Sigmoid colon (tissue), 7 donors: ENCODE measurements around the gene SDCCAG8. TPM values are rescaled to one million over a fixed set of nuclear protein-coding genes. Genes with fewer than 3 reads are reported as not detected.

Experiments
- DNase-seq: peaks from one replicate; pipeline ENCODE4 v3.0.0-alpha.2; 2019
- H3K27ac ChIP-seq, 4 donors: fragments of 200-600 bp; sonication (generic); one replicate each; pipeline ENCODE4 v1.5.1; 2016 to 2019; ENCODE audit warnings: mild to moderate bottlenecking in 1 of 4
- H3K27me3 ChIP-seq, 3 donors: fragments of 200-600 bp; sonication (generic); one replicate each; pipeline ENCODE4 v1.5.1; 2019; ENCODE audit warnings: mild to moderate bottlenecking in 1 of 3
- H3K36me3 ChIP-seq, 4 donors: fragments of 200-600 bp; sonication (generic); one replicate each; pipeline ENCODE4 v1.5.1; 2016 to 2019
- H3K4me1 ChIP-seq, 4 donors: fragments of 200-600 bp; sonication (generic); one replicate each; pipeline ENCODE4 v1.5.1; 2017 to 2019
- H3K4me3 ChIP-seq, 4 donors: fragments of 200-600 bp; sonication (generic); one replicate each; pipeline ENCODE4 v1.5.1; 2017 to 2019; ENCODE audit warnings: mild to moderate bottlenecking in 2 of 4, moderate library complexity in 1 of 4
- H3K9me3 ChIP-seq, 4 donors: fragments of 200-600 bp in 3 of 4; sonication (generic) in 3 of 4; one replicate each; pipeline versions ENCODE4 v1.5.1 to v1.6.1; 2013 to 2019
- EP300 ChIP-seq, 4 donors: sonication (generic); formaldehyde crosslinking; IDR thresholded peaks; one replicate each; pipeline ENCODE4 v1.6.1; 2017; ENCODE audit warnings: antibody characterized with exemption in 4 of 4
- POLR2A ChIP-seq, 2 donors: fragments of 450-650 bp; IDR thresholded peaks; one replicate each; pipeline ENCODE4 v1.6.1; 2016; ENCODE audit warnings: antibody characterized with exemption in 2 of 2, mild to moderate bottlenecking in 2 of 2, moderate library complexity in 2 of 2
- POLR2AphosphoS5 ChIP-seq, 4 donors: sonication (generic); formaldehyde crosslinking; IDR thresholded peaks; one replicate each; pipeline ENCODE4 v1.6.1; 2017; ENCODE audit warnings: antibody characterized with exemption in 4 of 4
- WGBS, 2 donors: extraction: QIAGEN DNeasy Blood & Tissue Kit; methylation state at CpG; one replicate each; pipeline ENCODE4 v1.1.7; 2013; 5-methylcytosine and 5-hydroxymethylcytosine counted together
- intact Hi-C: fragments of 100-400 bp; cut with DNase I; formaldehyde crosslinking; loops from one replicate; pipeline ENCODE4 v1.15.1; 2023
- polyA plus RNA-seq, 3 donors: library from polyadenylated mRNA; stranded (reverse); fragments of 200-250 nt; gene quantifications; one replicate each; pipeline ENCODE4 v1.2.3, GENCODE V29; 2013
- total RNA-seq, 4 donors: library from RNA; depleted of rRNA; stranded (reverse); fragments of >200 nt; gene quantifications; one replicate each; pipeline ENCODE4 v1.1.0, GENCODE V29; 2016
- TF ChIP-seq, protein P1 (sequence below), 4 experiments: fragments of 450-650 bp in 3 of 4; fragments of 200-600 bp in 1 of 4; IDR thresholded peaks; one replicate each; pipeline ENCODE4 v1.5.1; 2016 to 2019; ENCODE audit warnings: antibody characterized with exemption in 4 of 4, mild to moderate bottlenecking in 3 of 4, moderate library complexity in 2 of 4
- donor health status: healthy with polysubstance abuse.
- donor health status: Bipolar disorder and iron deficiency.
- donor health status: healthy.

The SDCCAG8 gene
- total and polyA plus RNA-seq, 7 donors, result 15.6 to 49.7 (median 30.3) TPM

DNA sequence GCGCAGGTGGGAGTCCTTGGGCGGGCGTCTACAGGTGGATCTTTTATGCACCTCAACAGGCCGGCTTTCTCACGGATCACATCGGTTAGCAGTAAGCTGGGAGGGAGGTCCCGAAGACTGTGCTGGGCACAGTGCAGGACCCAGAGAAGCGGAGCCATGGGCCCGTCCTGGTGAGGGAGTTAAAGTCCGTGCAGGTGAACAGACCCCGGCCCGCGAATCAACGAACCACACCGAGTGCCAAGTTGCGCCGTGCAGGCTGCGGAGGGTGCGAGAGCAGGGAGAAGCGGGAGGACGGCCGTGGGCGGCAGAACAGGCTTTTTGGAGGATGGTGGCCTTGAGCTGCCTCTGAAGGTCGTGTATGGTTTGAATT is 233.3 kb downstream of the SDCCAG8 start:
- 97% methylated on average over 24 of the region's 24 CpGs for WGBS, 2 donors
- intact Hi-C loops, result no loop called here
- H3K36me3 ChIP-seq, result no peaks in the 10 kb centered on the region
- no peaks in the 10 kb centered on the region for H3K27me3 ChIP-seq
- no peak for DNase-seq
- TF ChIP-seq EP300 (IDR thresholded peaks at IDR 0.05) (no peak), POLR2AphosphoS5 (IDR thresholded peaks at IDR 0.05) (no peak), POLR2A (IDR thresholded peaks at IDR 0.05) (no peak)
- TF ChIP-seq, protein P1, sequence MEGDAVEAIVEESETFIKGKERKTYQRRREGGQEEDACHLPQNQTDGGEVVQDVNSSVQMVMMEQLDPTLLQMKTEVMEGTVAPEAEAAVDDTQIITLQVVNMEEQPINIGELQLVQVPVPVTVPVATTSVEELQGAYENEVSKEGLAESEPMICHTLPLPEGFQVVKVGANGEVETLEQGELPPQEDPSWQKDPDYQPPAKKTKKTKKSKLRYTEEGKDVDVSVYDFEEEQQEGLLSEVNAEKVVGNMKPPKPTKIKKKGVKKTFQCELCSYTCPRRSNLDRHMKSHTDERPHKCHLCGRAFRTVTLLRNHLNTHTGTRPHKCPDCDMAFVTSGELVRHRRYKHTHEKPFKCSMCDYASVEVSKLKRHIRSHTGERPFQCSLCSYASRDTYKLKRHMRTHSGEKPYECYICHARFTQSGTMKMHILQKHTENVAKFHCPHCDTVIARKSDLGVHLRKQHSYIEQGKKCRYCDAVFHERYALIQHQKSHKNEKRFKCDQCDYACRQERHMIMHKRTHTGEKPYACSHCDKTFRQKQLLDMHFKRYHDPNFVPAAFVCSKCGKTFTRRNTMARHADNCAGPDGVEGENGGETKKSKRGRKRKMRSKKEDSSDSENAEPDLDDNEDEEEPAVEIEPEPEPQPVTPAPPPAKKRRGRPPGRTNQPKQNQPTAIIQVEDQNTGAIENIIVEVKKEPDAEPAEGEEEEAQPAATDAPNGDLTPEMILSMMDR (IDR thresholded peaks at IDR 0.05), result no peak
- H3K4me1 ChIP-seq, result peaks cover 0 to 19% (median 17%) of the 10 kb centered on the region in 4 donors
- no peak overlapping the region for H3K27ac ChIP-seq
- H3K4me3 ChIP-seq, result no peak overlapping the region
- no peaks in the 10 kb centered on the region for H3K9me3 ChIP-seq

DNA sequence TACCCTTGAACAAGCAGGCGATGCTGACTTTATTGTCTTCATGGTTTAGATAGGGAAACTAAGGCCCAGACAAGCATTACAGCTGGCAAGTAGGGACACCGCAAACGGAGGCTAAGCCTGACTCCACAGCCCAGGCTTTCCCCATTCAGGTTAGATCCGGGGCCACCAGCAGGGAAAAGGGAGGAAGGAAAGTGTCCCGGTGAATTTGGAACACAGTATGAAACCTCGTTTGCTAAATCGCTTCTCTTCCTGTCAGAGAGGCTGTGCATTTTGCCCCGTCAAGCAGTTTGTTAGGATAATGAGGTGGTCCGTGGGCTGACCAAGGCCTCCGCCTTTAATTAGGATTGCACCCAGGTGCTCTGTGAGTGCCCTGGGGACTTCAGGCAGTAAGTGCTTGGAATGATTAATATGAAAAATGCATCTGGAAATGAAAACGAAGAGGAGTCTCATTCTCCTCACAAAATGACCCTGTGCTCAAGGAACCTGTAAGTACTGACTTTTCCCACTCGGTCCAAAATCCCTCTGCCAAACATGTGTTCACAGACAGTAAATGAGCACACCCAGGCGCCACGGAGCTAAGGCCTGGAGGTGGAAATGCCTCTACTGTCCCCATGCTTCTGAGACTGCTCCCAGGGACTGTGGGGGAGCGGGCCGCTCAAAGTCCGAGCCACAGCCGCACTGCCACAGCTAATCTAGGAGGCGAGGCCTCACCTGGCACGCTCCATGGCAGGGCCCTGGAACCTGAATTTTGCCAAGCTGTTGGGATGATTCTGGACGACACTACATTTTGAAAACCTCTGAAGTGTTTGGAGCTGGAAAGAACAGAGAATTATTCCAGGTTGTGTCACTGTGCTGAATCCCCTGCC is 234.1 kb downstream of the SDCCAG8 start:
- intact Hi-C loops, result loop anchor here (10.0 kb wide), 1 partner anchor 355 kb away; no protein-coding TSS in a partner anchor
- H3K36me3 ChIP-seq, result no peaks in the 10 kb centered on the region
- peak overlapping the region in 3 of 4 donors; percentile 0 to 64 (median 57) for H3K27ac ChIP-seq

DNA sequence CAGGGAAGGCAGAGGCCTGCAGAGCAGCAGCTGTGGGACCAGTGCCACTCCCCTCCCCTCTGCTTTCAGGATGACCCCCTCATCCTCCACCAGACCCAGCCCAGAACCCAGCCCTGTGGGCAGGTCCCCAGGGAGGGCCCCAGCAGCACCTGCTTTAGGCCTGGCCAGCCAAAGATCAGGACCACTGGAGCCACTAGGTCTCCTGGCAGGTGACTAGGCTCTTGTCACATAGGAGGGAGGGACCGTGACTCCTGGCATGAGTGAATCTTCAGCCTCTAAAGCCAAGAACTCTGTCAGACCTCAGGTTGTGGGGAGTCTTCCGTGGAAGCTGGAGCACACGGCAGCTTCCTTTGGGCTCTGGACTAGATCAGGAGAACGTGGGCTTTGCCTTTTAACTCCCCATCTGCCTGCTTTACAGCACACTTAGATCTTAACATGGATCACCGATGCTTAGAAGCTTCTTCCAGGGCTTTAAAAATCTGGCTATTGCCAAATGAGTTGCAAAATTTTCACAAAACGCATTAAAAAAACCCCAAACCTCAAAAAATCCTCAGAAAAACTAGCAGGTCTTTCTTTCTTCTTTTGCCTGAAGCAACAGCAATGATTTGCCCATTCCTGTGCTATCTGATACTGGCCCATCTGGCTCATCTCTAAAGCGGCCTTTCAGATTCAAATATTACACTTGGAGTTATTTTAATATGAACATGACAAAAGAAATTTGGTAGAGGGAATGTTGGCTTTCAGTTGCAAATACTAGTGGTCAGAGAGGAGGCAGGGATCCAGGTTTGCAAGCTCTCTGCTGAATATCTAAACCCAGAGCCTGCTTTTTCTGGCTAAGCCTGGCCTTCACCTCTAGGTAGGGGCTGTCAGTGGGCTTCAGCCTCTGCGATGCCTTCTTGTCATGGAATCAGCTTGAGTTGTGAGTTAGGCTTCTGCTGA is 235.2 kb downstream of the SDCCAG8 start:
- Histone ChIP-seq H3K36me3 (no peaks in the 10 kb centered on the region), H3K27ac (peak overlapping the region; percentile 13 to 64 (median 41)), H3K27me3 (no peaks in the 10 kb centered on the region), H3K9me3 (no peaks in the 10 kb centered on the region), H3K4me1 (peaks cover 0 to 32% (median 27%) of the 10 kb centered on the region in 4 donors), H3K4me3 (no peak overlapping the region)
- intact Hi-C loops, result loop anchor here (10.0 kb wide), 1 partner anchor 354 kb away; no protein-coding TSS in a partner anchor
- TF ChIP-seq POLR2AphosphoS5 (IDR thresholded peaks at IDR 0.05) (no peak), POLR2A (IDR thresholded peaks at IDR 0.05) (no peak), EP300 (IDR thresholded peaks at IDR 0.05) (no peak)
- TF ChIP-seq, protein P1 (IDR thresholded peaks at IDR 0.05), result no peak
- 87 to 92% methylated on average over 8 of the region's 8 CpGs for WGBS, 2 donors
- peak; percentile 64 for DNase-seq

More for the DNA sequence above, 234.1 kb downstream of the SDCCAG8 start:
- H3K4me1 ChIP-seq, result peaks cover 0 to 21% (median 18%) of the 10 kb centered on the region in 4 donors
- DNase-seq, result peak; percentile 62
- TF ChIP-seq POLR2AphosphoS5 (IDR thresholded peaks at IDR 0.05) (no peak), EP300 (IDR thresholded peaks at IDR 0.05) (no peak)
- H3K9me3 ChIP-seq, result no peaks in the 10 kb centered on the region
- WGBS, 2 donors, result 93 to 94% methylated on average over 21 of the region's 21 CpGs
- H3K4me3 ChIP-seq, result no peak overlapping the region
- no peaks in the 10 kb centered on the region for H3K27me3 ChIP-seq

DNA sequence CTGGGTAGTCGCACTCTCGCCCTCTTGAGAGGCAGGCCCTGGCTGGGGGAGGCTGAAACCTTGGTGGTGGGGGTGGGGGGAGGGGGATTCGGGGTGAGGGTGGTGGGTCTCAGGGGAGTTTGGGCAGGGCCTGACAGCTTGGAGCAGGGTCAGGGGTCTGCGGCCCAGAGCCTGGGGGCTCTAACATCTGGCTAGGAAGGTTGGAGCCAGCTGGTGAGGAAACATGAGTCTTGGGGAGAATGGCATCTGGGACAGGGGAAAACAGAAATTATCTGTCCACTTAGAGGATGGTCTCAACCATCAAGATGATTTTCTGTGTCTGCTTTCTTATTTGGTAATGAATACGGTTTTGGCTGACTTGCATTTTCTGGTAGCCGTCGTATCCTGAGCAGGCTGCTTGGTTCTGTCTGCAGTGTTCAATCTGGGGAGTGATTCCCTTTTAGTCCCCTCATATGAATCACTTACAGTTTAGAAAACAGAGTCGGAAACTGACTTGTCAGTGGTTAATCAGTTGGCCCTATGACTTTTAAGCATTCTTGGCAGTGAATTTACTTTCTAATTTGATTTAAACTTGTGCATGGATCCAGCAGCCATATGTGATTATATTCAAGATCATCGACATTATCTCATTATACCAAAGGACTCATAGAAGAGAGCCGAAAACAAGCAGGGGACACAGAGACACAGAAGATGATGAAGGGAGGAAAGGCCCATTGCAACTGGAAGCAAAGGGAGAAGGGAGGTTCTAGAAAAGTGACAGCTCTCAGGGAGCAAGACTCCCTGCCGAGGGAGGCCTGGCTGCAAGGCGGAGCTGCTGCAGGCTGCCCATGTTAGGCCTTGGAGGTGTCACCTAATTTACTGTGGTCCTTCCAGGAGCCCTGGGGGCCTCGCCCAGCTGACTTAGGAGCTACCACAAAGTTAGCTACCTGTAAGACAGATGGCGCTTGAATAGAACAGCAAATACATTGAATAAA is 237.6 kb downstream of the SDCCAG8 start:
- WGBS, 2 donors, result 85 to 93% methylated on average over 14 of the region's 14 CpGs
- intact Hi-C loops, result loop anchor here (10.0 kb wide), 1 partner anchor 351 kb away; no protein-coding TSS in a partner anchor
- no peak for DNase-seq
- Histone ChIP-seq H3K27me3 (no peaks in the 10 kb centered on the region), H3K27ac (peak overlapping the region in 1 of 4 donors; percentile 1), H3K4me3 (no peak overlapping the region), H3K4me1 (peaks cover 0 to 41% (median 33%) of the 10 kb centered on the region in 4 donors), H3K9me3 (no peaks in the 10 kb centered on the region), H3K36me3 (no peaks in the 10 kb centered on the region)
- no peak for TF ChIP-seq POLR2A (IDR thresholded peaks at IDR 0.05)
- TF ChIP-seq POLR2AphosphoS5 (IDR thresholded peaks at IDR 0.05), result no peak
- no peak for TF ChIP-seq EP300 (IDR thresholded peaks at IDR 0.05)
- TF ChIP-seq, protein P1 (IDR thresholded peaks at IDR 0.05), result no peak
